WTC11 (cell line): ENCODE results near the gene HIGD1B. TPM values are rescaled to one million over a fixed set of nuclear protein-coding genes. Genes with fewer than 3 reads are reported as not detected.

Source experiments
- ARID4B ChIP-seq: sonication (generic); formaldehyde crosslinking; IDR thresholded peaks from 2 replicates; pipeline ENCODE4 v1.8.0; 2023; ENCODE audit warnings: missing genetic modification reagents, mild to moderate bottlenecking, borderline replicate concordance
- ATF3 ChIP-seq: sonication (generic); formaldehyde crosslinking; conservative IDR thresholded peaks from 2 replicates; pipeline ENCODE4 v1.8.1; 2022; ENCODE audit warnings: mild to moderate bottlenecking, missing genetic modification reagents
- CDX4 ChIP-seq: fragments of 250-450 bp; sonication (Bioruptor Pico); IDR thresholded peaks from 2 replicates; pipeline ENCODE4 v1.9.0; 2021; ENCODE audit warnings: moderate library complexity, mild to moderate bottlenecking, inconsistent platforms, borderline replicate concordance
- ESRRA ChIP-seq: sonication (generic); formaldehyde crosslinking; IDR thresholded peaks from 2 replicates; pipeline ENCODE4 v1.8.1; 2022; ENCODE audit warnings: mild to moderate bottlenecking, missing genetic modification reagents, borderline replicate concordance
- GABPB1 ChIP-seq: sonication (generic); formaldehyde crosslinking; IDR thresholded peaks from 2 replicates; pipeline ENCODE4 v1.8.1; 2023; ENCODE audit warnings: mild to moderate bottlenecking, missing genetic modification reagents
- HMGA2 ChIP-seq: fragments of 250-450 bp; sonication (Bioruptor Pico); IDR thresholded peaks from 2 replicates; pipeline ENCODE4 v1.4.0; 2021; ENCODE audit warnings: mild to moderate bottlenecking, moderate library complexity
- JUN ChIP-seq: sonication (generic); formaldehyde crosslinking; IDR thresholded peaks from 2 replicates; pipeline ENCODE4 v1.8.0; 2023; ENCODE audit warnings: mild to moderate bottlenecking, missing genetic modification reagents
- NFATC4 ChIP-seq: fragments of 250-450 bp; sonication (Bioruptor Pico); IDR thresholded peaks from 2 replicates; pipeline ENCODE4 v1.9.0; 2021; ENCODE audit warnings: mild to moderate bottlenecking
- NFE2L1 ChIP-seq: sonication (generic); formaldehyde crosslinking; IDR thresholded peaks from 2 replicates; pipeline ENCODE4 v1.8.1; 2023; ENCODE audit warnings: missing genetic modification reagents
- NFYB ChIP-seq: sonication (generic); formaldehyde crosslinking; conservative IDR thresholded peaks from 2 replicates; pipeline ENCODE4 v1.8.0; 2022; ENCODE audit warnings: low read depth, missing genetic modification reagents
- OVOL2 ChIP-seq: fragments of 250-450 bp; sonication (Bioruptor Pico); IDR thresholded peaks from 2 replicates; pipeline ENCODE4 v1.9.0; 2021; ENCODE audit warnings: mild to moderate bottlenecking, borderline replicate concordance
- PREB ChIP-seq: sonication (generic); formaldehyde crosslinking; IDR thresholded peaks from 2 replicates; pipeline ENCODE4 v1.8.1; 2022; ENCODE audit warnings: mild to moderate bottlenecking, missing genetic modification reagents, moderate library complexity, borderline replicate concordance
- PRRX2 ChIP-seq: fragments of 250-450 bp; sonication (Bioruptor Pico); IDR thresholded peaks from 2 replicates; pipeline ENCODE4 v1.8.0; 2021; ENCODE audit warnings: mild to moderate bottlenecking
- RELA ChIP-seq: sonication (generic); formaldehyde crosslinking; IDR thresholded peaks from 2 replicates; pipeline ENCODE4 v1.8.1; 2022; ENCODE audit warnings: missing genetic modification reagents, mild to moderate bottlenecking, borderline replicate concordance
- TEAD4 ChIP-seq: sonication (generic); formaldehyde crosslinking; IDR thresholded peaks from 2 replicates; pipeline ENCODE4 v1.8.0; 2022; ENCODE audit warnings: mild to moderate bottlenecking, missing genetic modification reagents
- TP53 ChIP-seq: sonication (generic); formaldehyde crosslinking; IDR thresholded peaks from 2 replicates; pipeline ENCODE4 v1.8.1; 2023; ENCODE audit warnings: mild to moderate bottlenecking, missing genetic modification reagents
- ZNF138 ChIP-seq: sonication (generic); formaldehyde crosslinking; conservative IDR thresholded peaks from 2 replicates; pipeline ENCODE4 v1.8.1; 2022; ENCODE audit warnings: mild to moderate bottlenecking, moderate library complexity, missing genetic modification reagents
- ZNF281 ChIP-seq: sonication (generic); formaldehyde crosslinking; IDR thresholded peaks from 2 replicates; pipeline ENCODE4 v1.8.0; 2023; ENCODE audit warnings: mild to moderate bottlenecking, missing genetic modification reagents
- ZNF425 ChIP-seq: fragments of 250-450 bp; sonication (Bioruptor Pico); conservative IDR thresholded peaks from 2 replicates; pipeline ENCODE4 v1.9.0; 2021; ENCODE audit warnings: mild to moderate bottlenecking
- total RNA-seq: library from RNA; stranded (reverse); gene quantifications from 3 replicates; pipeline ENCODE4 v1.2.3, GENCODE V29; 2021
- TF ChIP-seq, protein P1 (sequence below): fragments of 250-450 bp; sonication (Bioruptor Pico); IDR thresholded peaks from 2 replicates; pipeline ENCODE4 v1.8.0; 2021; ENCODE audit warnings: mild to moderate bottlenecking
- TF ChIP-seq, protein P2 (sequence below): sonication (generic); formaldehyde crosslinking; IDR thresholded peaks from 2 replicates; pipeline ENCODE4 v1.8.1; 2022; ENCODE audit warnings: mild to moderate bottlenecking, moderate library complexity, missing genetic modification reagents
- TF ChIP-seq, protein P3 (sequence below): sonication (generic); formaldehyde crosslinking; IDR thresholded peaks from 2 replicates; pipeline ENCODE4 v1.8.1; 2022; ENCODE audit warnings: low read depth, missing genetic modification reagents, borderline replicate concordance

HIGD1B gene
- total RNA-seq, 1 experiment from 2014 or later, result not detected

- TF ChIP-seq ZNF281 (CRISPR knock-in tag) (no peak), PRRX2 (no peak), ZNF138 (CRISPR knock-in tag) (peak; percentile 50; the same call in 1 of the 2 replicates), NFE2L1 (CRISPR knock-in tag) (no peak), TEAD4 (CRISPR knock-in tag) (no peak), CDX4 (CRISPR knock-in tag) (no peak), PREB (CRISPR knock-in tag) (no peak), NFATC4 (CRISPR knock-in tag) (no peak), NFYB (CRISPR knock-in tag) (no peak), RELA (CRISPR knock-in tag) (no peak), TP53 (CRISPR knock-in tag) (0 out of 2 replicates have a peak, but pooled peaks have one; percentile 9), HMGA2 (CRISPR knock-in tag) (no peak), ESRRA (CRISPR knock-in tag) (0 out of 2 replicates have a peak, but pooled peaks have one; percentile 17), ATF3 (CRISPR knock-in tag) (no peak), ZNF425 (CRISPR knock-in tag) (no peak), GABPB1 (CRISPR knock-in tag) (no peak), ARID4B (CRISPR knock-in tag) (no peak), JUN (no peak), OVOL2 (CRISPR knock-in tag) (no peak)
- TF ChIP-seq, protein P1, sequence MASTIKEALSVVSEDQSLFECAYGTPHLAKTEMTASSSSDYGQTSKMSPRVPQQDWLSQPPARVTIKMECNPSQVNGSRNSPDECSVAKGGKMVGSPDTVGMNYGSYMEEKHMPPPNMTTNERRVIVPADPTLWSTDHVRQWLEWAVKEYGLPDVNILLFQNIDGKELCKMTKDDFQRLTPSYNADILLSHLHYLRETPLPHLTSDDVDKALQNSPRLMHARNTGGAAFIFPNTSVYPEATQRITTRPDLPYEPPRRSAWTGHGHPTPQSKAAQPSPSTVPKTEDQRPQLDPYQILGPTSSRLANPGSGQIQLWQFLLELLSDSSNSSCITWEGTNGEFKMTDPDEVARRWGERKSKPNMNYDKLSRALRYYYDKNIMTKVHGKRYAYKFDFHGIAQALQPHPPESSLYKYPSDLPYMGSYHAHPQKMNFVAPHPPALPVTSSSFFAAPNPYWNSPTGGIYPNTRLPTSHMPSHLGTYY, result 0 out of 2 replicates have a peak, but pooled peaks have one; percentile 56
- TF ChIP-seq, protein P2, sequence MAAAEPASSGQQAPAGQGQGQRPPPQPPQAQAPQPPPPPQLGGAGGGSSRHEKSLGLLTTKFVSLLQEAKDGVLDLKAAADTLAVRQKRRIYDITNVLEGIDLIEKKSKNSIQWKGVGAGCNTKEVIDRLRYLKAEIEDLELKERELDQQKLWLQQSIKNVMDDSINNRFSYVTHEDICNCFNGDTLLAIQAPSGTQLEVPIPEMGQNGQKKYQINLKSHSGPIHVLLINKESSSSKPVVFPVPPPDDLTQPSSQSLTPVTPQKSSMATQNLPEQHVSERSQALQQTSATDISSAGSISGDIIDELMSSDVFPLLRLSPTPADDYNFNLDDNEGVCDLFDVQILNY, result peak; percentile 13; the same call in 1 of the 2 replicates
- TF ChIP-seq, protein P3, sequence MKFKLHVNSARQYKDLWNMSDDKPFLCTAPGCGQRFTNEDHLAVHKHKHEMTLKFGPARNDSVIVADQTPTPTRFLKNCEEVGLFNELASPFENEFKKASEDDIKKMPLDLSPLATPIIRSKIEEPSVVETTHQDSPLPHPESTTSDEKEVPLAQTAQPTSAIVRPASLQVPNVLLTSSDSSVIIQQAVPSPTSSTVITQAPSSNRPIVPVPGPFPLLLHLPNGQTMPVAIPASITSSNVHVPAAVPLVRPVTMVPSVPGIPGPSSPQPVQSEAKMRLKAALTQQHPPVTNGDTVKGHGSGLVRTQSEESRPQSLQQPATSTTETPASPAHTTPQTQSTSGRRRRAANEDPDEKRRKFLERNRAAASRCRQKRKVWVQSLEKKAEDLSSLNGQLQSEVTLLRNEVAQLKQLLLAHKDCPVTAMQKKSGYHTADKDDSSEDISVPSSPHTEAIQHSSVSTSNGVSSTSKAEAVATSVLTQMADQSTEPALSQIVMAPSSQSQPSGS (CRISPR knock-in tag), result no peak
These were observed 17.1 kb upstream of the HIGD1B start (continued) for GRCh38 chr17:44830359-44831288.
